ENCODE results near the gene RSPH6A.

Gene RSPH6A

DNA sequence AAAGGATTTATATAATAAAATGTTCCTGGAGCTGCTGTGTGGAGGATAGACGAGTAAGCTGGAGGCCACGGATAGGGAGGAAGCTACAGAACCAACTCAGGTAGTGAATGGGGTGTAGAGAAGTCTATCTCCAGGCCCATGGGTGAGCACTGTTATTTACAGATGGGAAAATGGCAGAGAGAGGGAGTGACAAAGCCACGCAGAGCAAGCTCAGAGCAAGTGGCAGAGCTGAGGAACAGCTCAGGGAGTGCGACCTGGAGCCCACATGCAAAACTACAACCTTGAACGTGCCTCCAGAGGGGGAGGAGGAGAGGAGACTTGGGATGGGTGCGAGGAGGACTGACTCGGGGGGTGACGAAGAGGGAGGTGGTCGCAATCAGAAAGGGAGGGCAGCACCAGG, 13.4 kb upstream of the RSPH6A start (continued):
- TF ChIP-seq ZNF184 (tag by site-specific recombination; IDR thresholded peaks at IDR 0.05) (no peak), PRDM1 (tag by site-specific recombination; IDR thresholded peaks at IDR 0.05) (no peak), ZNF626 (tag by site-specific recombination; IDR thresholded peaks at IDR 0.05) (no peak), ZNF510 (tag by site-specific recombination; IDR thresholded peaks at IDR 0.05; ENCODE audit: insufficient replicate concordance) (no peak), ZNF830 (tag by site-specific recombination; IDR thresholded peaks at IDR 0.05; ENCODE audit: low read depth) (no peak), ZNF514 (tag by site-specific recombination; IDR thresholded peaks at IDR 0.05) (no peak), ZNF571 (tag by site-specific recombination; IDR thresholded peaks at IDR 0.05) (no peak), ZNF561 (tag by site-specific recombination; IDR thresholded peaks at IDR 0.05; ENCODE audit: borderline replicate concordance) (no peak), REPIN1 (tag by site-specific recombination; IDR thresholded peaks at IDR 0.05; ENCODE audit: low read depth) (no peak)
- TF ChIP-seq, protein P1, sequence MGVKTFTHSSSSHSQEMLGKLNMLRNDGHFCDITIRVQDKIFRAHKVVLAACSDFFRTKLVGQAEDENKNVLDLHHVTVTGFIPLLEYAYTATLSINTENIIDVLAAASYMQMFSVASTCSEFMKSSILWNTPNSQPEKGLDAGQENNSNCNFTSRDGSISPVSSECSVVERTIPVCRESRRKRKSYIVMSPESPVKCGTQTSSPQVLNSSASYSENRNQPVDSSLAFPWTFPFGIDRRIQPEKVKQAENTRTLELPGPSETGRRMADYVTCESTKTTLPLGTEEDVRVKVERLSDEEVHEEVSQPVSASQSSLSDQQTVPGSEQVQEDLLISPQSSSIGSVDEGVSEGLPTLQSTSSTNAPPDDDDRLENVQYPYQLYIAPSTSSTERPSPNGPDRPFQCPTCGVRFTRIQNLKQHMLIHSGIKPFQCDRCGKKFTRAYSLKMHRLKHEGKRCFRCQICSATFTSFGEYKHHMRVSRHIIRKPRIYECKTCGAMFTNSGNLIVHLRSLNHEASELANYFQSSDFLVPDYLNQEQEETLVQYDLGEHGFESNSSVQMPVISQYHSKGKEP (tag by site-specific recombination; IDR thresholded peaks at IDR 0.05), result no peak
- TF ChIP-seq, protein P2, sequence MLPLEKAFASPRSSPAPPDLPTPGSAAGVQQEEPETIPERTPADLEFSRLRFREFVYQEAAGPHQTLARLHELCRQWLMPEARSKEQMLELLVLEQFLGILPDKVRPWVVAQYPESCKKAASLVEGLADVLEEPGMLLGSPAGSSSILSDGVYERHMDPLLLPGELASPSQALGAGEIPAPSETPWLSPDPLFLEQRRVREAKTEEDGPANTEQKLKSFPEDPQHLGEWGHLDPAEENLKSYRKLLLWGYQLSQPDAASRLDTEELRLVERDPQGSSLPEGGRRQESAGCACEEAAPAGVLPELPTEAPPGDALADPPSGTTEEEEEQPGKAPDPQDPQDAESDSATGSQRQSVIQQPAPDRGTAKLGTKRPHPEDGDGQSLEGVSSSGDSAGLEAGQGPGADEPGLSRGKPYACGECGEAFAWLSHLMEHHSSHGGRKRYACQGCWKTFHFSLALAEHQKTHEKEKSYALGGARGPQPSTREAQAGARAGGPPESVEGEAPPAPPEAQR (tag by site-specific recombination; IDR thresholded peaks at IDR 0.05), result no peak

DNA sequence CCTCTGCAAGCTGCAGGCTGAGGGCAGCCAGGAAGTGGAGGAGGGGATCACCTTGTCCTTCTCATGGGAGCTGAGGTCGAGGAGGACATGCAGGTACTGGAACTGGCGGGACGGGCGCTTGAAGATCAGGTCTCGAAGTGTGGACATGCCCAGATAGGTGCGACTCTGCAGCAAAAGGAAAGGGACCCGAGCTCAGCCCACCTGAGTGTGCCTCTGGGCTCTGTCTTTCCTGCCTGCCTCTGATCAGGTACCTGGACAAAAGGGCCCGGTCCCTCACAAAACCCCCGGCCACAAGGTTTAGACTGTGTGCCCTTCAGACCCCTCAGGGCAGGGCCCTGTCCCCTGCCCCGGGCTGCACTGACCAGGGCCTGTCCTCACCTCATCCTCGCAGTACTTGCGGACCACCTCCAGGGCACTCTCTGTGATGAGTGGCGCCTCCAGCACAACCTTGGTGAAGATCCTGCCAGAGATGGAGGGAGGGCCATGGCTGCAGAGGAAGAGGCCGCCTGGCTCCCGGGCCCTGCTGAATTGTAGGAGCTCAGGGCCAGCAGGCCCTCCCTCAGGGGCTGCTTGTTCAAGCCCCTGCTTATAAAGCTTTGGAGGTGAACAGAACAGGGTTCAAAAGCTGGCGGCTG, 12.5 kb upstream of the RSPH6A start:
- Histone ChIP-seq H3K4me1 (ENCODE audit: control insufficient read depth, insufficient read depth, low read length) (no peaks in the 10 kb centered on the region), H3K27ac (ENCODE audit: extremely low read depth, low read depth, low read length) (no peak overlapping the region), H3K36me3 (ENCODE audit: control insufficient read depth in 2 of 2, insufficient read depth in 1 of 2, low read length in 2 of 2) (peaks cover 20 to 96% of the 10 kb centered on the region in 2 experiments; a peak in 2 of 3 replicates), H3K4me3 (ENCODE audit: low read depth, low read length) (no peak overlapping the region), H3K9me3 (ENCODE audit: control insufficient read depth, insufficient read depth, low read depth, low read length) (no peaks in the 10 kb centered on the region)
- ChIA-PET POLR2A (interaction anchor here (1.0 to 1.6 kb wide), 3 partner anchors 10 to 54 kb away, joined by 3 to 6 read pairs (median 3); partner anchors contain the start of gene SYMPK), CTCF (interaction anchor here (3.4 to 4.1 kb wide), 2 partner anchors 10 to 55 kb away, joined by 12 to 35 read pairs; no protein-coding TSS in a partner anchor)
- TF ChIP-seq SP7 (tag by site-specific recombination; IDR thresholded peaks at IDR 0.05) (no peak), ZNF239 (tag by site-specific recombination; IDR thresholded peaks at IDR 0.05) (no peak), ZNF155 (tag by site-specific recombination; IDR thresholded peaks at IDR 0.05) (no peak), ZNF16 (tag by site-specific recombination; IDR thresholded peaks at IDR 0.05; ENCODE audit: low read depth) (no peak), ZNF211 (tag by site-specific recombination; IDR thresholded peaks at IDR 0.05; ENCODE audit: low read depth) (no peak), ZNF654 (tag by site-specific recombination; IDR thresholded peaks at IDR 0.05; ENCODE audit: low read depth) (no peak), MZF1 (tag by site-specific recombination; IDR thresholded peaks at IDR 0.05; ENCODE audit: borderline replicate concordance) (no peak), SCRT2 (tag by site-specific recombination; IDR thresholded peaks at IDR 0.05) (no peak), ZNF354C (tag by site-specific recombination; IDR thresholded peaks at IDR 0.05; ENCODE audit: borderline replicate concordance, low read depth) (no peak), ZNF140 (tag by site-specific recombination; IDR thresholded peaks at IDR 0.05) (no peak), ZNF19 (tag by site-specific recombination; IDR thresholded peaks at IDR 0.05; ENCODE audit: low read depth) (no peak), ZNF510 (tag by site-specific recombination; IDR thresholded peaks at IDR 0.05; ENCODE audit: insufficient replicate concordance) (no peak), KLF8 (tag by site-specific recombination; IDR thresholded peaks at IDR 0.05) (no peak), GFI1B (tag by site-specific recombination; IDR thresholded peaks at IDR 0.05) (no peak), GLI2 (tag by site-specific recombination; IDR thresholded peaks at IDR 0.05; ENCODE audit: borderline replicate concordance, low read depth) (no peak), BCL11B (tag by site-specific recombination; IDR thresholded peaks at IDR 0.05; ENCODE audit: low read depth) (no peak), ZNF747 (tag by site-specific recombination; IDR thresholded peaks at IDR 0.05) (no peak), ZNF473 (tag by site-specific recombination; IDR thresholded peaks at IDR 0.05) (no peak), ZNF776 (tag by site-specific recombination; IDR thresholded peaks at IDR 0.05; ENCODE audit: borderline replicate concordance) (no peak)

All from HEK293 (cell line).